Mesendoderm (in vitro differentiated cells): Measurements from ENCODE around the gene CDC42BPA.
"Not testable (repeated sequence)": the region's sequence is repeated elsewhere in the genome, so short reads cannot be mapped to it uniquely, and the experiment has no call there.

ENCODE experiments used
- DNase-seq: peaks from one replicate; pipeline ENCODE4 v3.0.0; 2013
- H2AK5ac ChIP-seq: 2 replicates; pipeline ENCODE4 v1.6.1; 2013; ENCODE audit warnings: low read length, inconsistent platforms
- H2BK120ac ChIP-seq: 2 replicates; pipeline ENCODE4 v1.6.1; 2013; ENCODE audit warnings: low read depth, mild to moderate bottlenecking, low read length, moderate library complexity, mixed read lengths
- H2BK15ac ChIP-seq: replicated peaks from 2 replicates; pipeline ENCODE4 v1.6.1; 2013; ENCODE audit warnings: low read depth, mild to moderate bottlenecking, moderate library complexity
- H2BK5ac ChIP-seq: 2 replicates; pipeline ENCODE4 v1.6.1; 2013; ENCODE audit warnings: low read length, inconsistent platforms
- H3K18ac ChIP-seq: 2 replicates; pipeline ENCODE4 v1.6.1; 2013; ENCODE audit warnings: mild to moderate bottlenecking, low read length, mixed read lengths
- H3K23ac ChIP-seq: one replicate; pipeline ENCODE4 v1.6.1; 2013; ENCODE audit warnings: low read length
- H3K27ac ChIP-seq: 2 replicates; pipeline ENCODE4 v1.5.1; 2013; ENCODE audit warnings: low read depth, mild to moderate bottlenecking, inconsistent platforms, low read length, moderate library complexity
- H3K27me3 ChIP-seq: 2 replicates; pipeline ENCODE4 v1.6.1; 2013; ENCODE audit warnings: low read length, control low read depth, mild to moderate bottlenecking, inconsistent platforms; ENCODE audit not compliant: insufficient read depth, poor library complexity
- H3K36me3 ChIP-seq: 2 replicates; pipeline ENCODE4 v1.6.1; 2013; ENCODE audit warnings: low read length, inconsistent platforms; ENCODE audit not compliant: control insufficient read depth, insufficient read depth
- H3K4ac ChIP-seq: one replicate; pipeline ENCODE4 v1.6.1; 2013; ENCODE audit warnings: low read depth, mild to moderate bottlenecking, low read length, moderate library complexity
- H3K4me1 ChIP-seq: 2 replicates; pipeline ENCODE4 v1.6.1; 2013; ENCODE audit warnings: low read depth, low read length, inconsistent platforms; ENCODE audit not compliant: control insufficient read depth
- H3K4me2 ChIP-seq: 2 replicates; pipeline ENCODE4 v1.6.1; 2013; ENCODE audit warnings: low read length
- H3K4me3 ChIP-seq: 2 replicates; pipeline ENCODE4 v1.5.1; 2013; ENCODE audit warnings: mild to moderate bottlenecking, low read length
- H3K56ac ChIP-seq: one replicate; pipeline ENCODE4 v1.6.1; 2013; ENCODE audit warnings: low read length
- H3K79me1 ChIP-seq: 2 replicates; pipeline ENCODE4 v1.6.1; 2013; ENCODE audit warnings: low read length, inconsistent platforms
- H3K79me2 ChIP-seq: 2 replicates; pipeline ENCODE4 v1.6.1; 2013; ENCODE audit warnings: mild to moderate bottlenecking, low read length; ENCODE audit not compliant: control insufficient read depth, insufficient read depth
- H3K9ac ChIP-seq: 2 replicates; pipeline ENCODE4 v1.6.1; 2013; ENCODE audit warnings: low read length, inconsistent platforms
- H4K5ac ChIP-seq: one replicate; pipeline ENCODE4 v1.6.1; 2013; ENCODE audit warnings: low read length
- H4K8ac ChIP-seq: one replicate; pipeline ENCODE4 v1.6.1; 2013; ENCODE audit warnings: low read depth, mild to moderate bottlenecking, control low read depth, low read length, moderate library complexity
- WGBS: extraction: QIAGEN DNeasy Blood & Tissue Kit; methylation state at CpG from one replicate; pipeline ENCODE4 v1.1.7; 2013; ENCODE audit warnings: low lambda C conversion rate, missing lambda C conversion rate; ENCODE audit not compliant: insufficient coverage; ENCODE audit errors: extremely low coverage; 5-methylcytosine and 5-hydroxymethylcytosine counted together

Gene CDC42BPA

DNA sequence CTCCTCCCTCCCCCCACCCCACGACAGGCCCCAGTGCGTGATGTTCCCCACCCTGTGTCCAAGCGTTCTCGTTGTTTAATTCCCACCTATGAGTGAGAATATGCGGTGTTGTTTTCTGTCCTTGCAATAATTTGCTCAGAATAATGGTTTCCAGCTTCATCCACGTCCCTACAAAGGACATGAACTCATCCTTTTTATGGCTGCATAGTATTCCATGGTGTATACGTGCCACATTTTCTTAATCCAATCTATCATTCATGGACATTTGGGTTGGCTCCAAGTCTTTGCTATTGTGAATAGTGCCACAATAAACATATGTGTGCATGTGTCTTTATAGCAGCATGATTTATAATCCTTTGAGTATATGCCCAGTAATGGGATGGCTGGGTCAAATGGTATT lies 87.2 kb downstream of the CDC42BPA start:
- H3K27ac ChIP-seq, H3K9ac ChIP-seq, H3K4ac ChIP-seq, H3K27me3 ChIP-seq, H4K8ac ChIP-seq, H3K4me1 ChIP-seq, H3K79me2 ChIP-seq, H2BK120ac ChIP-seq, H3K18ac ChIP-seq, H4K5ac ChIP-seq, DNase-seq, H3K56ac ChIP-seq, H3K23ac ChIP-seq, H3K36me3 ChIP-seq, H3K79me1 ChIP-seq, H3K4me3 ChIP-seq, H2BK15ac ChIP-seq, H3K4me2 ChIP-seq, H2BK5ac ChIP-seq, H2AK5ac ChIP-seq: not testable (repeated sequence)
- no CpG with 5 or more reads among the region's 7 CpGs for WGBS

DNA sequence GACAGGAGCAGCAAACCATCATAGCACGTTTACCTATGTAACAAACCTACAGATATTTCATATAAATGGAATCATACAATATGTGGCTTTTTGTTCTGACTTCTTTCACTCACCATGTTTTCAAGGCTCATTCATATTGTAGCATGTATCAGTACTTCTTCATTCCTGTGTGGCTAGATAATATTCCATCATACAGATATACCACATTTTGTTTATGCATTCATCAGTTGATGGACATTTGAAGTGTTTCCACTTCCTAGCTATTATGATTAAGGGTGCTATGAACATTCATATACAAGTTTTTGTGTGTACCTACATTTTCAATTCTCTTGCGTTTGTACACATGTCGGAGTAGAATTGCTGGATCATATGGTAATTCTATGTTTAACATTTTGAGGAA lies 90.1 kb downstream of the CDC42BPA start:
- H3K36me3 ChIP-seq = no peaks in the 10 kb centered on the region
- no peak overlapping the region for H3K23ac ChIP-seq
- no peak overlapping the region for H3K4me2 ChIP-seq
- H2AK5ac ChIP-seq = no peak overlapping the region
- H3K4me3 ChIP-seq = no peak overlapping the region
- H2BK15ac ChIP-seq = no peak overlapping the region
- H3K4ac ChIP-seq = no peak overlapping the region
- H3K27ac ChIP-seq = no peak overlapping the region
- H3K4me1 ChIP-seq = no peaks in the 10 kb centered on the region
- no peak overlapping the region for H3K56ac ChIP-seq
- H2BK5ac ChIP-seq = no peak overlapping the region
- no peak overlapping the region for H4K5ac ChIP-seq
- no CpG with 5 or more reads among the region's 3 CpGs for WGBS
- H3K18ac ChIP-seq = no peak overlapping the region
- no peaks in the 10 kb centered on the region for H3K27me3 ChIP-seq
- H2BK120ac ChIP-seq = no peak overlapping the region
- DNase-seq = no peak
- H3K9ac ChIP-seq = no peak overlapping the region
- no peak overlapping the region for H4K8ac ChIP-seq
- H3K79me1 ChIP-seq = no peaks in the 10 kb centered on the region
- no peaks in the 10 kb centered on the region for H3K79me2 ChIP-seq

DNA sequence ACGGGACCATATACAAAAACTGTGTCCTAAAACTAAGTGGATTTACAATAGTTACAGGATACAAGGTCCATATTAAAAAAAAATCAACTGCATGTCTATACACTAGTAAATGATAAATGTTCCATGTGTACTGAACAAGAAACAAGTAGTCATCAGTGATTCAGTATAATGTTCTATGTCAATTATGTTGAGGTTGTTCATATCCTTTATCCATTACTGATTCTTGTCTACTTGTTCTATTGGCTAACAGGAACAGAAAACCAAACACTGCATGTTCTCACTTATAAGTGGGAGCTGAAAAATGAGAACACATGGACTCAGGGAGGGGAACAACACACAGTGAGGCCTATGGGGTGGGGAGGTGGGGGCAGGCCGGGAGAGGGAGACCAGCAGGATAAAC lies 90.5 kb downstream of the CDC42BPA start:
- H3K27me3 ChIP-seq = no peaks in the 10 kb centered on the region
- H2BK5ac ChIP-seq = no peak overlapping the region
- H3K4me3 ChIP-seq = no peak overlapping the region
- no peak overlapping the region for H3K27ac ChIP-seq
- no peak overlapping the region for H3K18ac ChIP-seq
- no peak overlapping the region for H2BK120ac ChIP-seq
- no peak overlapping the region for H2BK15ac ChIP-seq
- H2AK5ac ChIP-seq = no peak overlapping the region
- H3K79me1 ChIP-seq = no peaks in the 10 kb centered on the region
- H3K56ac ChIP-seq = no peak overlapping the region
- peaks cover 2% of the 10 kb centered on the region for H3K79me2 ChIP-seq
- no peak for DNase-seq
- H3K23ac ChIP-seq = no peak overlapping the region
- no peaks in the 10 kb centered on the region for H3K4me1 ChIP-seq
- H3K36me3 ChIP-seq = no peaks in the 10 kb centered on the region
- H3K4me2 ChIP-seq = no peak overlapping the region
- H3K4ac ChIP-seq = no peak overlapping the region
- no peak overlapping the region for H4K8ac ChIP-seq
- no peak overlapping the region for H3K9ac ChIP-seq
- WGBS = no CpG with 5 or more reads among the region's 2 CpGs
- H4K5ac ChIP-seq = no peak overlapping the region

GRCh38 chr1:227225715-227226346 lies 92.5 kb downstream of the CDC42BPA start:
- Histone ChIP-seq H3K23ac (no peak overlapping the region), H3K27me3 (no peaks in the 10 kb centered on the region), H3K4me3 (no peak overlapping the region), H3K4me1 (no peaks in the 10 kb centered on the region), H2AK5ac (no peak overlapping the region), H4K8ac (no peak overlapping the region), H3K18ac (no peak overlapping the region), H3K56ac (no peak overlapping the region), H2BK5ac (no peak overlapping the region), H2BK120ac (no peak overlapping the region), H3K4ac (no peak overlapping the region), H3K9ac (no peak overlapping the region), H3K27ac (no peak overlapping the region), H2BK15ac (no peak overlapping the region), H3K79me1 (no peaks in the 10 kb centered on the region), H3K36me3 (no peaks in the 10 kb centered on the region), H3K4me2 (no peak overlapping the region), H3K79me2 (peaks cover 2% of the 10 kb centered on the region), H4K5ac (no peak overlapping the region)
- no peak for DNase-seq
- WGBS = no CpG with 5 or more reads among the region's 2 CpGs

GRCh38 chr1:227223171-227223806 lies 95.0 kb downstream of the CDC42BPA start:
- H3K27me3 ChIP-seq = no peaks in the 10 kb centered on the region
- WGBS = no CpG with 5 or more reads among the region's 1 CpG

More at GRCh38 chr1:227223171-227223806, 95.0 kb downstream of the CDC42BPA start:
- H2BK5ac ChIP-seq = no peak overlapping the region
- no peak overlapping the region for H3K4me3 ChIP-seq
- no peaks in the 10 kb centered on the region for H3K36me3 ChIP-seq
- peaks cover 2% of the 10 kb centered on the region for H3K79me2 ChIP-seq
- H3K18ac ChIP-seq = no peak overlapping the region
- no peak overlapping the region for H3K56ac ChIP-seq
- no peak overlapping the region for H3K4ac ChIP-seq
- H2BK120ac ChIP-seq = no peak overlapping the region
- H4K8ac ChIP-seq = no peak overlapping the region
- H3K79me1 ChIP-seq = no peaks in the 10 kb centered on the region
- no peak overlapping the region for H3K23ac ChIP-seq
- no peak overlapping the region for H3K27ac ChIP-seq
- no peak overlapping the region for H3K9ac ChIP-seq
- no peak for DNase-seq
- H3K4me2 ChIP-seq = no peak overlapping the region
- no peak overlapping the region for H4K5ac ChIP-seq
- H2BK15ac ChIP-seq = no peak overlapping the region
- H2AK5ac ChIP-seq = no peak overlapping the region
- H3K4me1 ChIP-seq = no peaks in the 10 kb centered on the region
